Measurements from ENCODE around the gene ADORA2A.

Gene ADORA2A

GRCh38 chr22:24455039-24455438 is 27.6 kb downstream of the ADORA2A start:
- Mint-ChIP-seq H3K36me3 (peaks cover 0 to 1% of the 10 kb centered on the region in 2 donors), H3K4me3 (no peak overlapping the region), H3K4me1 (peaks cover 7 to 20% of the 10 kb centered on the region in 2 donors), H3K27ac (no peak overlapping the region), H3K27me3 (no peaks in the 10 kb centered on the region), H3K9me3 (peaks cover 0 to 2% of the 10 kb centered on the region in 2 donors)
- ATAC-seq (replicated peaks) (no peak), DNase-seq (no peak)

- Mint-ChIP-seq H3K4me3 (no peak overlapping the region), H3K9me3 (no peaks in the 10 kb centered on the region), H3K27ac (no peak overlapping the region), H3K27me3 (no peaks in the 10 kb centered on the region), H3K36me3 (no peaks in the 10 kb centered on the region), H3K4me1 (peaks cover 0 to 12% of the 10 kb centered on the region in 2 donors)
- ATAC-seq (replicated peaks) (no peak), DNase-seq (no peak)
Measured at GRCh38 chr22:24455751-24456426, 28.5 kb downstream of the ADORA2A start.

GRCh38 chr22:24457894-24458420 is 30.6 kb downstream of the ADORA2A start:
- H3K9me3 Mint-ChIP-seq: peaks cover 0 to 2% of the 10 kb centered on the region in 2 donors
- H3K27me3 Mint-ChIP-seq: no peaks in the 10 kb centered on the region
- ATAC-seq (replicated peaks): no peak
- no peak for DNase-seq
- peaks cover 2 to 14% of the 10 kb centered on the region in 2 donors for H3K4me1 Mint-ChIP-seq
- H3K36me3 Mint-ChIP-seq: peaks cover 0 to 3% of the 10 kb centered on the region in 2 donors
- H3K27ac Mint-ChIP-seq: no peak overlapping the region
- H3K4me3 Mint-ChIP-seq: no peak overlapping the region

- Mint-ChIP-seq H3K9me3 (peaks cover 3 to 6% of the 10 kb centered on the region in 2 donors), H3K4me3 (no peak overlapping the region), H3K4me1 (peaks cover 7 to 22% of the 10 kb centered on the region in 2 donors), H3K27me3 (no peaks in the 10 kb centered on the region), H3K27ac (no peak overlapping the region), H3K36me3 (peaks cover 0 to 3% of the 10 kb centered on the region in 2 donors)
- ATAC-seq (replicated peaks): no peak
- no peak for DNase-seq
Measured at GRCh38 chr22:24459911-24460310, 32.5 kb downstream of the ADORA2A start.

- Mint-ChIP-seq H3K4me1 (peaks cover 7 to 19% of the 10 kb centered on the region in 2 donors), H3K4me3 (no peak overlapping the region), H3K27me3 (no peaks in the 10 kb centered on the region), H3K27ac (no peak overlapping the region), H3K36me3 (peaks cover 0 to 3% of the 10 kb centered on the region in 2 donors), H3K9me3 (peaks cover 3 to 6% of the 10 kb centered on the region in 2 donors)
- DNase-seq (no peak), ATAC-seq (replicated peaks) (peak; percentile 29 to 30)
Measured at GRCh38 chr22:24460418-24461089, 33.2 kb downstream of the ADORA2A start.

- Mint-ChIP-seq H3K27me3 (no peaks in the 10 kb centered on the region), H3K27ac (peak overlapping the region; percentile 90), H3K36me3 (peaks cover 0 to 3% of the 10 kb centered on the region in 2 donors), H3K4me3 (peak overlapping the region in 1 of 2 donors; percentile 43), H3K4me1 (peaks cover 13 to 26% of the 10 kb centered on the region in 2 donors), H3K9me3 (peaks cover 3 to 6% of the 10 kb centered on the region in 2 donors)
- peak; percentile 77 to 85 for ATAC-seq (replicated peaks)
- DNase-seq: no peak
Measured at GRCh38 chr22:24463071-24463760, 35.8 kb downstream of the ADORA2A start.

GRCh38 chr22:24465566-24465965 is 38.2 kb downstream of the ADORA2A start:
- DNase-seq (no peak), ATAC-seq (replicated peaks) (no peak)
- no peak overlapping the region for H3K4me3 Mint-ChIP-seq
- H3K27ac Mint-ChIP-seq: no peak overlapping the region
- peaks cover 13 to 26% of the 10 kb centered on the region in 2 donors for H3K4me1 Mint-ChIP-seq
- no peaks in the 10 kb centered on the region for H3K27me3 Mint-ChIP-seq
- H3K36me3 Mint-ChIP-seq: peaks cover 0 to 3% of the 10 kb centered on the region in 2 donors
- H3K9me3 Mint-ChIP-seq: peaks cover 3 to 6% of the 10 kb centered on the region in 2 donors

- DNase-seq: no peak
- Mint-ChIP-seq H3K4me3 (no peak overlapping the region), H3K9me3 (peaks cover 3 to 6% of the 10 kb centered on the region in 2 donors), H3K27ac (no peak overlapping the region), H3K36me3 (peaks cover 0 to 3% of the 10 kb centered on the region in 2 donors), H3K4me1 (peaks cover 13 to 26% of the 10 kb centered on the region in 2 donors), H3K27me3 (no peaks in the 10 kb centered on the region)
- no peak for ATAC-seq (replicated peaks)
Measured at GRCh38 chr22:24465975-24466374, 38.6 kb downstream of the ADORA2A start.

- peaks cover 15 to 26% of the 10 kb centered on the region in 2 donors for H3K4me1 Mint-ChIP-seq
- no peak overlapping the region for H3K27ac Mint-ChIP-seq
- ATAC-seq (replicated peaks): peak; percentile 21 to 22
- DNase-seq: no peak
- H3K9me3 Mint-ChIP-seq: peaks cover 3 to 6% of the 10 kb centered on the region in 2 donors
- H3K4me3 Mint-ChIP-seq: no peak overlapping the region
- H3K27me3 Mint-ChIP-seq: no peaks in the 10 kb centered on the region
- H3K36me3 Mint-ChIP-seq: peaks cover 0 to 3% of the 10 kb centered on the region in 2 donors
Measured at GRCh38 chr22:24466716-24467328, 39.4 kb downstream of the ADORA2A start.

GRCh38 chr22:24467340-24467739 is 39.9 kb downstream of the ADORA2A start:
- Mint-ChIP-seq H3K4me1 (peaks cover 16 to 26% of the 10 kb centered on the region in 2 donors), H3K27me3 (no peaks in the 10 kb centered on the region), H3K36me3 (peaks cover 0 to under 1% of the 10 kb centered on the region in 2 donors), H3K9me3 (peaks cover 3 to 6% of the 10 kb centered on the region in 2 donors), H3K4me3 (no peak overlapping the region), H3K27ac (no peak overlapping the region)
- DNase-seq (no peak), ATAC-seq (replicated peaks) (no peak)

- H3K36me3 Mint-ChIP-seq: no peaks in the 10 kb centered on the region
- H3K27ac Mint-ChIP-seq: no peak overlapping the region
- H3K4me3 Mint-ChIP-seq: no peak overlapping the region
- peaks cover 19 to 26% of the 10 kb centered on the region in 2 donors for H3K4me1 Mint-ChIP-seq
- ATAC-seq (replicated peaks) (no peak), DNase-seq (no peak)
- H3K27me3 Mint-ChIP-seq: no peaks in the 10 kb centered on the region
- H3K9me3 Mint-ChIP-seq: no peaks in the 10 kb centered on the region
Measured at GRCh38 chr22:24471570-24471969, 44.2 kb downstream of the ADORA2A start.

GRCh38 chr22:24473284-24473683 is 45.9 kb downstream of the ADORA2A start:
- peak; percentile 39 to 56 for ATAC-seq (replicated peaks)
- Mint-ChIP-seq H3K36me3 (no peaks in the 10 kb centered on the region), H3K27ac (peak overlapping the region; percentile 77), H3K27me3 (no peaks in the 10 kb centered on the region), H3K4me1 (peaks cover 13 to 15% of the 10 kb centered on the region in 2 donors), H3K9me3 (no peaks in the 10 kb centered on the region), H3K4me3 (no peak overlapping the region)
- no peak for DNase-seq

GRCh38 chr22:24474221-24474620 is 46.8 kb downstream of the ADORA2A start:
- Mint-ChIP-seq H3K27me3 (no peaks in the 10 kb centered on the region), H3K4me3 (no peak overlapping the region), H3K27ac (peak overlapping the region; percentile 14), H3K9me3 (no peaks in the 10 kb centered on the region), H3K4me1 (peaks cover 13 to 15% of the 10 kb centered on the region in 2 donors), H3K36me3 (no peaks in the 10 kb centered on the region)
- DNase-seq (no peak), ATAC-seq (replicated peaks) (no peak)

All from stimulated activated naive B cell treated with anti-CD40 and anti-IgM and Interleukin-4, amounts not matched to agents 10 μg/mL and 1 μg/mL and 100 μg/mL, for 72 hours (primary cell).